Dedifferentiated amniotic fluid mesenchymal stem cell (primary cell): ENCODE results near the gene KCNQ1.

ENCODE experiments used
- DNase-seq: peaks from one replicate; pipeline ENCODE4 v3.0.0-alpha.2; 2016; ENCODE audit errors: extremely low spot score

Gene KCNQ1

GRCh38 chr11:2793701-2794045 is 348.9 kb downstream of the KCNQ1 start:
- no peak for DNase-seq

GRCh38 chr11:2794046-2794967 is 349.5 kb downstream of the KCNQ1 start:
- DNase-seq: no peak

- no peak for DNase-seq
These were observed 350.1 kb downstream of the KCNQ1 start for GRCh38 chr11:2794968-2795322.

GRCh38 chr11:2795491-2795991 is 350.7 kb downstream of the KCNQ1 start:
- DNase-seq: no peak

- no peak for DNase-seq
These were observed 351.3 kb downstream of the KCNQ1 start for GRCh38 chr11:2796091-2796490.

GRCh38 chr11:2796508-2797113 is 351.8 kb downstream of the KCNQ1 start:
- DNase-seq: no peak

GRCh38 chr11:2797121-2797711 is 352.4 kb downstream of the KCNQ1 start:
- DNase-seq: no peak

- no peak for DNase-seq
These were observed 353.0 kb downstream of the KCNQ1 start for GRCh38 chr11:2797741-2798361.

GRCh38 chr11:2798951-2799761 is 354.3 kb downstream of the KCNQ1 start:
- no peak for DNase-seq

GRCh38 chr11:2799881-2800654 is 355.3 kb downstream of the KCNQ1 start:
- DNase-seq: no peak

GRCh38 chr11:2800655-2801531 is 356.1 kb downstream of the KCNQ1 start:
- no peak for DNase-seq

- DNase-seq: no peak
These were observed 357.0 kb downstream of the KCNQ1 start for GRCh38 chr11:2801711-2802388.

- DNase-seq: no peak
These were observed 357.8 kb downstream of the KCNQ1 start for GRCh38 chr11:2802389-2803185.

- no peak for DNase-seq
These were observed 358.6 kb downstream of the KCNQ1 start for GRCh38 chr11:2803186-2804091.

GRCh38 chr11:2804189-2804588 is 359.4 kb downstream of the KCNQ1 start:
- no peak for DNase-seq

- no peak for DNase-seq
These were observed 360.0 kb downstream of the KCNQ1 start for GRCh38 chr11:2804701-2805387.
